Trophoblast cell (in vitro differentiated cells and primary cell): ENCODE data around the gene CDC27.
"Not testable (repeated sequence)": the region's sequence is repeated elsewhere in the genome, so short reads cannot be mapped to it uniquely, and the experiment has no call there.

ENCODE experiments used
- DNase-seq, 2 donors: peaks; one replicate each; pipeline ENCODE4 v3.0.0-alpha.2; 2016
- H2AFZ ChIP-seq: 2 replicates; pipeline ENCODE4 v1.6.1; 2013; ENCODE audit warnings: low read length, moderate library complexity, mild to moderate bottlenecking; ENCODE audit not compliant: insufficient read depth, poor library complexity
- H2AK5ac ChIP-seq: 2 replicates; pipeline ENCODE4 v1.6.1; 2013; ENCODE audit warnings: mild to moderate bottlenecking, low read length
- H2BK120ac ChIP-seq: 2 replicates; pipeline ENCODE4 v1.6.1; 2013; ENCODE audit warnings: low read length, mild to moderate bottlenecking, moderate library complexity; ENCODE audit not compliant: insufficient read depth, poor library complexity
- H2BK12ac ChIP-seq: 2 replicates; pipeline ENCODE4 v1.6.1; 2013; ENCODE audit warnings: mild to moderate bottlenecking, low read length, moderate library complexity
- H2BK5ac ChIP-seq: 2 replicates; pipeline ENCODE4 v1.6.1; 2013; ENCODE audit warnings: low read length, low read depth, moderate library complexity, mild to moderate bottlenecking; ENCODE audit not compliant: poor library complexity
- H3K14ac ChIP-seq: 2 replicates; pipeline ENCODE4 v1.6.1; 2013; ENCODE audit warnings: mild to moderate bottlenecking, low read length
- H3K18ac ChIP-seq: 2 replicates; pipeline ENCODE4 v1.6.1; 2013; ENCODE audit warnings: mild to moderate bottlenecking, low read length
- H3K23ac ChIP-seq: 2 replicates; pipeline ENCODE4 v1.6.1; 2013; ENCODE audit warnings: low read length
- H3K27ac ChIP-seq: 2 replicates; pipeline ENCODE4 v1.5.1; 2013; ENCODE audit warnings: low read depth, mild to moderate bottlenecking, inconsistent platforms, low read length, moderate library complexity
- H3K27me3 ChIP-seq: 2 replicates; pipeline ENCODE4 v1.6.1; 2013; ENCODE audit warnings: inconsistent platforms, mild to moderate bottlenecking, low read length, moderate library complexity; ENCODE audit not compliant: insufficient read depth
- H3K36me3 ChIP-seq, 2 experiments: 1 replicate in 1 of 2; 2 replicates in 1 of 2; pipeline ENCODE4 v1.6.1; 2013; ENCODE audit warnings: low read length in 2 of 2, mild to moderate bottlenecking in 2 of 2, moderate library complexity in 1 of 2; ENCODE audit not compliant: insufficient read depth in 2 of 2, control insufficient read depth in 1 of 2
- H3K4ac ChIP-seq: 2 replicates; pipeline ENCODE4 v1.6.1; 2013; ENCODE audit warnings: low read depth, mild to moderate bottlenecking, low read length, moderate library complexity
- H3K4me1 ChIP-seq, 2 experiments: 1 replicate in 1 of 2; 2 replicates in 1 of 2; pipeline ENCODE4 v1.6.1; 2013; ENCODE audit warnings: low read length in 2 of 2, mild to moderate bottlenecking in 2 of 2, moderate library complexity in 1 of 2; ENCODE audit not compliant: insufficient read depth in 2 of 2, control insufficient read depth in 1 of 2
- H3K4me2 ChIP-seq: 2 replicates; pipeline ENCODE4 v1.6.1; 2013; ENCODE audit warnings: inconsistent platforms, mild to moderate bottlenecking, low read length, moderate library complexity
- H3K4me3 ChIP-seq: 2 replicates; pipeline ENCODE4 v1.5.1; 2013; ENCODE audit warnings: mild to moderate bottlenecking, low read depth, low read length, inconsistent platforms
- H3K79me1 ChIP-seq: one replicate; pipeline ENCODE4 v1.6.1; 2013; ENCODE audit warnings: low read length
- H3K79me2 ChIP-seq: 2 replicates; pipeline ENCODE4 v1.6.1; 2013; ENCODE audit warnings: low read length, mild to moderate bottlenecking; ENCODE audit not compliant: control insufficient read depth, insufficient read depth, poor library complexity
- H3K9ac ChIP-seq: 2 replicates; pipeline ENCODE4 v1.6.1; 2013; ENCODE audit warnings: mild to moderate bottlenecking, low read length
- H3K9me3 ChIP-seq: 2 replicates; pipeline ENCODE4 v1.6.1; 2013; ENCODE audit warnings: low read depth, mild to moderate bottlenecking, control low read depth, inconsistent platforms, low read length; ENCODE audit not compliant: insufficient read depth
- H4K12ac ChIP-seq: 2 replicates; pipeline ENCODE4 v1.6.1; 2013; ENCODE audit warnings: low read depth, mild to moderate bottlenecking, low read length, moderate library complexity
- H4K8ac ChIP-seq: 2 replicates; pipeline ENCODE4 v1.6.1; 2013; ENCODE audit warnings: low read depth, mild to moderate bottlenecking, low read length, moderate library complexity
- H4K91ac ChIP-seq: one replicate; pipeline ENCODE4 v1.6.1; 2013; ENCODE audit warnings: low read depth, mild to moderate bottlenecking, low read length, moderate library complexity
- WGBS: extraction: QIAGEN DNeasy Blood & Tissue Kit; methylation state at CpG from one replicate; pipeline ENCODE4 v1.1.7; 2013; ENCODE audit warnings: missing lambda C conversion rate; ENCODE audit not compliant: insufficient read length, insufficient coverage; ENCODE audit errors: extremely low coverage; 5-methylcytosine and 5-hydroxymethylcytosine counted together

The CDC27 gene

DNA sequence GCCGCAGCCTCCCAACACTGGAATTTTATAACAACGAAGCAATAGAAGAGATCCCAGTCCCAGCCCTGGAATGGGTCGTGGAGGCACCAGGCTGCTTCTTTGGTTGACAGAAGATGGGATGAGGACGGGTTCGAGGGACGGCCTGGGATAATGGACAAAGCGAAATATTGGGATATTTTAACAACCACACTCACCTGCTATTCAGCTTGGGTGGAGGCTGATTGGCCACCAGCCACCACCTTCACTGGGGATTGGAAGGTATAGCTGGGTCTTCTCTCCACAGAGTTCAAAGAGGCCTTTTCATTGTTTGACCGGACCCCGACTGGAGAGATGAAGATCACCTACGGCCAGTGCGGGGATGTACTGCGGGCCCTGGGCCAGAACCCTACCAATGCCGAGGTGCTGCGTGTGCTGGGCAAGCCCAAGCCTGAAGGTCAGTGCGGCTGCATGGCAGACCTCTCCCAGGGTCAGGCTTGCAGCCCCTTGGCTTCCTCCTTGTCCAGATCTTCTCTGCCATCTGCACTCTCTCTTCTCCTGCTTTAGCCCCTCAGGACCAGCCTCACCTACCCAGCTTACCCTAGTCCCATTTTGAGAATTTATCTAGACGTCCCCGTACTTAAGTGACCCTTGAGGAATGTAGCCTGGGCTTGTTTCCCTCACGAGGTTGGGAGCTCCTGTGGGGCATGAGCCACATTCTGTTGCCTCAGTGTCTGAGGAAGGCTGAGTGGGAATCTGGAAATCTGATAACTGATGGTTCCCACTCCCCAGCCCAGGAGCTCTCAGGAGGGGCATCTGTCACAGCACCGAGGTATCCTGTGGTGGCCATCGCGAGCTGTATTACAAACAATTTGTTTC is 30.8 kb upstream of the CDC27 start:
- Histone ChIP-seq H3K79me1 (no peaks in the 10 kb centered on the region), H3K79me2 (no peaks in the 10 kb centered on the region), H3K4me2 (no peak overlapping the region), H2BK12ac (no peak overlapping the region), H3K27ac (no peak overlapping the region), H4K91ac (no peak overlapping the region), H2AK5ac (no peak overlapping the region), H3K4me1 (peaks cover 2 to 7% of the 10 kb centered on the region in 2 experiments), H2AFZ (no peak overlapping the region), H3K36me3 (no peaks in the 10 kb centered on the region), H3K4me3 (no peak overlapping the region), H2BK5ac (no peak overlapping the region), H3K9me3 (peaks cover 8% of the 10 kb centered on the region), H3K23ac (no peak overlapping the region), H3K14ac (no peak overlapping the region), H2BK120ac (no peak overlapping the region), H3K4ac (no peak overlapping the region), H3K27me3 (no peaks in the 10 kb centered on the region), H4K12ac (no peak overlapping the region), H3K18ac (no peak overlapping the region), H4K8ac (no peak overlapping the region), H3K9ac (no peak overlapping the region)
- DNase-seq: no peak
- whole genome bisulfite sequencing: no CpG with 5 or more reads among the region's 21 CpGs

DNA sequence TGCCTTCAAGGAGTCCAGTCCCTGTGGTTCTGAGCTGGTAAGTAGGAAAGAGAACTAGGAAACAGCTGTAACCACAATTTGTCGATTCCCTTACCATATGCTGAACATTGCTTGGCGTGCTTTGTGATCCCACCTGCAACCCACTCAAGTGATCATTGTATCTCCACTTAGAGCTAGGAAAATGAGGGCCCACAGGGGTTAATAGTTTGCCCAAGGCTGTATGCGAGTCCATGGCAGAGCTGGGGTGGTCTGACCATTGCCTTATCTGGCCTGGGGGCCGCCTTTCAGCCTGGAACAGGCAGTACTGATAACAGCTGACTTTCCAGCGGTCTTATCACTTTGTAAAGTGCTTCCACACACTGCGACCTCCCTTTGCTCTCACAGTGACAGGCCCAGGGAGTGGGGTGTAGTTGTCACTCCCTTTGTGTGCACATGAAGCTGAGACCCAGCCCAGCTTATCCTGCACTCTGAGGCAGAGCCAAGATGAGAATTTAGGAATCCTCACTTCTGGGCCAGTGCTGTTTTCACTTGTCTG is 29.9 kb upstream of the CDC27 start:
- Histone ChIP-seq H3K4ac (no peak overlapping the region), H3K4me2 (no peak overlapping the region), H2AFZ (no peak overlapping the region), H4K12ac (no peak overlapping the region), H3K79me1 (no peaks in the 10 kb centered on the region), H2BK5ac (no peak overlapping the region), H3K9ac (no peak overlapping the region), H4K91ac (no peak overlapping the region), H4K8ac (no peak overlapping the region), H3K23ac (no peak overlapping the region), H2AK5ac (no peak overlapping the region), H3K9me3 (peaks cover 5% of the 10 kb centered on the region), H3K4me3 (no peak overlapping the region), H3K27ac (no peak overlapping the region), H2BK120ac (no peak overlapping the region), H3K18ac (no peak overlapping the region), H3K27me3 (no peaks in the 10 kb centered on the region), H3K4me1 (peaks cover 2 to 7% of the 10 kb centered on the region in 2 experiments), H2BK12ac (no peak overlapping the region), H3K36me3 (no peaks in the 10 kb centered on the region), H3K79me2 (no peaks in the 10 kb centered on the region), H3K14ac (no peak overlapping the region)
- no peak for DNase-seq
- no CpG with 5 or more reads among the region's 6 CpGs for WGBS

DNA sequence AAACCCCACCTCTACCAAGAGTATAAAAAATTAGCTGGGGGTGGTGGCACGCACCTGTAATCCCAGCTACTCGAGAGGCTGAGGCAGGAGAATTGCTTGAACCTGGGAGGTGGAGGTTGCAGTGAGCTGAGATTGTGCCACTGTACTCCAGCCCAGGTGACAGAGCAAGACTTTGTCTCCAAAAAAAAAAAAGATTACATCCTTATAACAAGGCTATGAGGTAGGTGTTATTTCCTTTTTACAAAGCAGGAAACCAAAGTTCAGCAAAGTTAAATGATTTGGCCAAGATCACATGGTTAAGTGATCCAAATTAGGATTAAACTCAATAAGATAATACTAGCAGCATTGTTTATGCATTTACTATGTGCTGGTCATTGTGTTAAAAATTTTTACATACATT is 28.2 kb upstream of the CDC27 start:
- H3K27ac ChIP-seq, H3K9ac ChIP-seq, H3K36me3 ChIP-seq, H3K79me2 ChIP-seq, H3K18ac ChIP-seq, H2BK120ac ChIP-seq, H3K79me1 ChIP-seq, H2BK5ac ChIP-seq, H3K23ac ChIP-seq, H2BK12ac ChIP-seq, H3K4me1 ChIP-seq, H3K9me3 ChIP-seq, H3K14ac ChIP-seq, H4K12ac ChIP-seq, DNase-seq, H3K4me2 ChIP-seq, H4K8ac ChIP-seq, H3K4ac ChIP-seq, H3K27me3 ChIP-seq, H3K4me3 ChIP-seq, H2AK5ac ChIP-seq, H2AFZ ChIP-seq, H4K91ac ChIP-seq: not testable (repeated sequence)
- WGBS: no CpG with 5 or more reads among the region's 2 CpGs

DNA sequence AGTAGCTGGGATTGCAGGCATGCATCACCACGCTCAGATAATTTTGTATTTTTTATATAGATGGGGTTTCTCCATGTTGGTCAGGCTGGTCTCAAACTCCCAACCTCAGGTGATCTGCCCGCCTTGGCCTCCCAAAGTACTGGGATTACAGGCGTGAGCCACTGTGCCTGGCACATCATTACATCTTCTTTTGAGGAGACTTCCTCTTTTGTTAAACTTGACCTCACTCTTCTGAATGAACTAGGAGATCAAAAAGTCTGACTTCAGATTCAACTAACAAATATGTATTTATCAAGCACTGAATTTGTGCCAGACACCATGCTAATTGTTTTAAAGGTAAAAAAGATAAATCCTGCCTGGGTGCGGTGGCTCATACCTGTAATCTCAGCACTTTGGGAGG is 27.7 kb upstream of the CDC27 start:
- WGBS: no CpG with 5 or more reads among the region's 4 CpGs
- H4K8ac ChIP-seq, H3K4me3 ChIP-seq, H3K27me3 ChIP-seq, H3K4ac ChIP-seq, H3K23ac ChIP-seq, H3K4me1 ChIP-seq, DNase-seq, H2BK5ac ChIP-seq, H3K79me2 ChIP-seq, H4K12ac ChIP-seq, H4K91ac ChIP-seq, H2BK12ac ChIP-seq, H3K27ac ChIP-seq, H2AFZ ChIP-seq, H2AK5ac ChIP-seq, H3K9me3 ChIP-seq, H3K4me2 ChIP-seq, H3K36me3 ChIP-seq, H3K14ac ChIP-seq, H3K79me1 ChIP-seq, H3K9ac ChIP-seq, H2BK120ac ChIP-seq, H3K18ac ChIP-seq: not testable (repeated sequence)
